ENCODE data around the gene FAHD2A.
"Not testable (repeated sequence)": the region's sequence is repeated elsewhere in the genome, so short reads cannot be mapped to it uniquely, and the experiment has no call there.

Gene FAHD2A

DNA sequence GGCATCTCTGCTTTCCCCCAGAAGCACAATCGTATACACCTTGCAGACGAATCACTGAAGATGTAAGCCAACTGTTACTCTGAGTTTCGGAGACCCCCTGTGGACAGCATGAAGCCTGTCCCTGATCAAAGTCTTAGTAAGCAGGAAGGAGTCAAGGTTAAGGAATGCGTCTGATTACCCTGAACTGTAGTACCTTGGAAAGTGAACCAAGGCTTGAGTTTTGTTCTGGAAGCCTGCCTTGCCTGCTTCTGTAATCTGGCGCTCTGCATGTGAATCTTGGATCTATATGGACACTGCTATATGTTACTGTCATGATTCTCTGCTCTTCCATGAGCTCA, 33.3 kb downstream of the FAHD2A start:
- not testable (repeated sequence) for DNase-seq

DNA sequence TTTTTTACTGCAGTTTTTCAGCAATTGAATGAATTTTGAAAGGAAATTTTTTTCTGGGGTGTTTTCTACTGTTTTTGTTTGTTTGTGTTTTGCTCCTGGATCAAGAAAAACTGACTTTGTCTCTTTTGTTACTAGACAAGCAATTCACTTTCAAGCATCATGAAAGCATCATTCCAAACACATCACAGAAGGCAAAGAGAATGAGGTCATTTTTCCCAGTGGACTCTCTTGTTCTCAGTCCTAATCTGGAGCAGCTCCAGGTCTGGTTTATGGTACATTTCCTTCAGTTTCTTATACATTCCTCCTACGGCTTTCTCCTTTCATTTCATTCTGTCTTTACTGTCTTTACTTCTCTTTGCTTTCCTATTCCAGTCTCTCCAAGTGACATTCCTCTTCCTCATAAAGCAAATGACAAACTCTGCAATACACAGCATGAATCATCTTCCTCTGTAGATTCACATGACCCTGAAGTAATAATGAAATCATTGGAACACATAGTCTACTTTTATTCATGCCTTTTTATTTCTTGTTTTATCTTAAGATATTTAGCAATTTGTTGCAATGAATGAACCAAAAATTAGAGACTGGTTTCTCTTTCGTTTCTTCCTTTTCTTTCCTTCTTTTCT, 40.1 kb downstream of the FAHD2A start:
- DNase-seq: not testable (repeated sequence)

DNA sequence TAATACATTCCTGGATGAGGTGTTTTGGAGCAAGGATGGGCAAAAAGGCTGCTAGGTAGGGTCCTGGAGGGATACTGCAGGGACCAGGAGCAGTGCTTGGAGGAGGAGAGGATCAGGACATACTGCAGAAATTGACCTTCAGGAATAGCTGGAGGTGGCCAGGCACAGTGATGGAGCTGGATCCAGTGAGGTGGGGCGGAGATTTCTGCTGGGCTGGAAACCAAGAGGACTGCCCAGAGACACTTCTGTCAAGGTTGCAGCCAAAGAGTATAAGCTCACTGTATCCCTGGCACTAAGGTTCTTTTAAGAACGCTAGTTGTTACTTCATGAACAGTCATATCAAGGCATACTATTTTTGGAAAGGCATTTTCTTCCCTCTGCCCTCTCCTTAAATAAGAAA, 42.8 kb downstream of the FAHD2A start:
- DNase-seq: not testable (repeated sequence)

DNA sequence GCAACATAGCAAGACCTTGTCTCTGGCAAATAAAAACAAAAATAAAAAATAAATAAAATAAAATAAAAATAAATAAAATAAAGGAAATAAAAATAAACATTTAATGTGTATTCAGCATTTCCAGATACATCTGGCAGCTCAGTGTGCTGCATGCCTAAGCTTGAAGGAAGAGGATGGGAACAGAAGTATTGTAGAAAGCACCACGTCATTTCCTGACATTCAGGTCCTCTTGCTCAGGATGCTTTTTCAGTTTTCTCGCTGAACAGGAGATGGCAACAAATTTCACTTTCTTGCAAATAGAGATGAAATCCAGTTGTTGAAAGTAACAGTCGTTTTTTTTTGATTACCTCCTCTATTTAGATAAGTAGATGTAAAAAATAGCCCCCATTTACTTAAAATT, 60.8 kb downstream of the FAHD2A start:
- DNase-seq: not testable (repeated sequence)

All from C1 segment of cervical spinal cord (tissue), 14 donors.